Activated CD4-positive, alpha-beta T cell treated with anti-CD3 and anti-CD28 coated beads, Interleukin-2, amount 10 ng/mL, durations not matched to agents 24 days and 14 days (primary cell): ENCODE data around the gene FAM32A. TPM values are rescaled to one million over a fixed set of nuclear protein-coding genes. Genes with fewer than 3 reads are reported as not detected.

Experiments used
- DNase-seq: peaks from one replicate; pipeline ENCODE4 v3.0.0; 2022
- H3K27ac Mint-ChIP-seq: one replicate; pipeline ENCODE4 v1.8.0; 2022; ENCODE audit warnings: mild to moderate bottlenecking, mixed read lengths
- H3K27me3 Mint-ChIP-seq: one replicate; pipeline ENCODE4 v1.8.0; 2022; ENCODE audit warnings: mixed read lengths
- H3K36me3 Mint-ChIP-seq: one replicate; pipeline ENCODE4 v1.8.0; 2022; ENCODE audit warnings: low read depth, mild to moderate bottlenecking, mixed read lengths
- H3K4me1 Mint-ChIP-seq: one replicate; pipeline ENCODE4 v1.8.0; 2021; ENCODE audit warnings: mixed read lengths
- H3K4me3 Mint-ChIP-seq: one replicate; pipeline ENCODE4 v1.8.0; 2022; ENCODE audit warnings: mild to moderate bottlenecking, moderate library complexity, mixed read lengths
- H3K9me3 Mint-ChIP-seq: one replicate; pipeline ENCODE4 v1.8.0; 2021; ENCODE audit warnings: mixed read lengths
- intact Hi-C: fragments of 100-400 bp; cut with micrococcal nuclease; formaldehyde crosslinking; loops from one replicate; pipeline ENCODE4 v1.15.1; 2023
- total RNA-seq: library from RNA; stranded (reverse); gene quantifications from 2 replicates; pipeline ENCODE4 v1.2.3, GENCODE V29; 2022

The FAM32A gene
- total RNA-seq, 1 donor from 2014 or later: 59.2 TPM

DNA sequence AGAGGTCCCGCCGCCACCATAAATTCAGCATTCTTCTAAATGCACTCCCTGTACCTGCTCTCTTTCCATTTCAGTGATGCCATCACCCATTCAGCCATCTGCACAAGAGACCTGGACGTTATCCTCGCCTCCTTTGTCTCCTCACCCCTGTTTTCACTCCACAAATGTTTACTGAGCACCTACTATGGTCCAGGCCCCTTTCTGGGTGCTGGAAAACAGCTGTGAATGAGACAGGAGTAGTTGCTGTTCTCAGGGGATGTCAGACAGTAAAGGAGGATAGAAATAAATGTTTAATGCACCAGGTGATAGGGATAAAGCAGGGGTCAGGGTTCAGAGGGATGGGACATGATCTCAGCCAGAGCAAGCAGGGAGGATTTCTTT is 15.8 kb downstream of the FAM32A start:
- Mint-ChIP-seq H3K27ac (peak overlapping the region; percentile 34), H3K4me1 (peaks cover 45% of the 10 kb centered on the region), H3K27me3 (no peaks in the 10 kb centered on the region), H3K4me3 (peak overlapping the region; percentile 50), H3K36me3 (peaks cover 35% of the 10 kb centered on the region), H3K9me3 (no peaks in the 10 kb centered on the region)
- intact Hi-C loops: no loop called here
- DNase-seq: no peak

DNA sequence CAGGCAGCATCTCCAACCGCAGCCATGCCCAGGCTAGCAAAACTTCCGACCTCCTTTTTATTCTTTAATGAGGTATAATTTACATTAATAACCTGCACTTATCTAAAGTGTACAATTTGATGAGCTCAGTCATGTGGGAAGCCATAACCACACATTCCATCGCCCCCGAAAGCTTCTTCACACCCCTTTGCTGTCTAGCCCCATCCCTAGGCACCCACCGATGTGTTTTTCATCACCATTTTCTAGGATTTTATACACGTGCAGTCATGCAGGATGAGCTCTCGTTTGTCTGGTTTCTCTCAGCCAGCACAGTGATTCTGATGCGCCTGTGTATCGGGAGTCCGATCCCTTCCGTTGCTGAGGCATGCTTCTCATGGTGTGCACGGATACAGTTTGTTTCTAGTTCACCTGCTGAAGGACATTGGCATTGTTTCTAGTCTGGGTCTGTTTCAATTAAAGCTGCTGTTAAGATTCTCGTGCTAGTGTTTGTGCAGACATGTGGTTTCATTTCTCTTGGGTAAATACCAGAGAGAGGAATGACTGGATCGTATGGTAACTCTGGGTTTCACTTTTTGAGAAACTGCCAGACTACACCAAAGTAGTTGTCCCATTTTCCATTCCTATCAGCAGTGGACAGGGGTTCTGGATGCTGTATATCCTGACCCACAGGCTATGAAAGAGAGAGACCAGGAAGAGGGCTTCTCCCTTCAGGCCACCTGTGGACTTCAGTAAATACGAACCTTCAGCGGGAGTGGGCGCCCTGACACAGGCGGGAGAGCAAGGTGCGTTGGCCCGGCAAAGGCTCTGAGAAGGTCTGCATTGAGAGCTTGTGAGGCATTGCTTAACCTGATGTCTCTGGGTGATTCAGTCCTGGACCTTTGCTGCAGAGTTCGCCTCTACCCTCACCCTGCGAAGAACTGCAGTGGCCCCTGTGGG is 17.4 kb downstream of the FAM32A start:
- H3K4me1 Mint-ChIP-seq: peaks cover 47% of the 10 kb centered on the region

DNA sequence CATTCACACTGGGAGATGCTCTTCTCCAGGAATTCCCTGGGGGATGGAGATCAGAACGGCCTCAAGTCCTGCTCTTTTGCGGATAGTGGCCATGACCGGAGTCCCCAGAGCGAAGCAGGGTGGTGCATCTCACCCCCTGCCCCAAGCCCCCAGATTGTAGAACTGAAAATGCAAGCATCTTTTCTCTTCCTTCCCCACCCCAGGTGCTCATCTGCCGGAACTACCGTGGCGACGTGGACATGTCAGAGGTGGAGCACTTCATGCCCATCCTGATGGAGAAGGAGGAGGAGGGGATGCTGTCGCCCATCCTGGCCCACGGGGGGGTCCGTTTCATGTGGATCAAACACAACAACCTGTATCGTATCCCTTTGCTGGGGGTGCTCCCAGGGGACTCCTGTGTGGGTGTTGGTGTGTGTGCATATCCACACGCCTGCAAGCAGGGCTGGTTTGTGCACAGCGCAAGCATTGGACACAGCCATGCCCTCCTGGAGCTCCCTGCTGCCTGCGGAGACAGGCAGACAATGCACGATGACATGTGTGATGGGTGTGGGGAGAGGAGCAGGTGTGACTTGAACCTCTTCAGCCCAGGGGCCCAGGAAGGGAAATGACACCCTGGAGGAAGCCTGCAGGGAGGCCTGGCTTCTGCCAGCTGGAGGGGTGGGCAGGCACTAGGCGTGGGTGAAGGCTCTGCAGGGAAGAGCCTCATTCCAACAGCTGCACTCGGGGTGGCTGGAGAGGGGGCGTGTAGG is 18.2 kb downstream of the FAM32A start:
- peaks cover 48% of the 10 kb centered on the region for H3K36me3 Mint-ChIP-seq
- no peak overlapping the region for H3K4me3 Mint-ChIP-seq
- H3K27me3 Mint-ChIP-seq: no peaks in the 10 kb centered on the region
- intact Hi-C loops: no loop called here
- DNase-seq: no peak
- no peaks in the 10 kb centered on the region for H3K9me3 Mint-ChIP-seq
- no peak overlapping the region for H3K27ac Mint-ChIP-seq
- peaks cover 51% of the 10 kb centered on the region for H3K4me1 Mint-ChIP-seq

More for the DNA sequence above, 17.4 kb downstream of the FAM32A start:
- Mint-ChIP-seq H3K27me3 (no peaks in the 10 kb centered on the region), H3K27ac (no peak overlapping the region), H3K36me3 (peaks cover 41% of the 10 kb centered on the region), H3K9me3 (no peaks in the 10 kb centered on the region), H3K4me3 (no peak overlapping the region)
- intact Hi-C loops: no loop called here
- DNase-seq: no peak

DNA sequence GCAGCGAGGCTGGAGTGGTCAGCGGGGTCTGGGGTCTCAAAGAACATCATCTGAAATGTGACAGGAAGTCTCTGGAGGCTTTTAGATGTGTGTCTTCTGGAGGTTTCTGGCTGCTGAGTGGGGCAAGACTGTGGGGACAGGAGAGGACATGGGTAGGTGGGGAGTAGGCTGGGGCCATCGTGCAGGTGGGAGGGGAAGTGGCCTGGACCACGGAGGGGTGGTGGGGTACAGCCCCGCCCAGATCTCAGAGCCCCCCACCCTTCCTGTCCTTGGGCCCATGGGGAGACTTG is 18.7 kb downstream of the FAM32A start:
- intact Hi-C loops: no loop called here
- Mint-ChIP-seq H3K4me1 (peaks cover 49% of the 10 kb centered on the region), H3K27me3 (no peaks in the 10 kb centered on the region), H3K4me3 (no peak overlapping the region), H3K27ac (no peak overlapping the region), H3K36me3 (peaks cover 52% of the 10 kb centered on the region), H3K9me3 (no peaks in the 10 kb centered on the region)
- DNase-seq: no peak

DNA sequence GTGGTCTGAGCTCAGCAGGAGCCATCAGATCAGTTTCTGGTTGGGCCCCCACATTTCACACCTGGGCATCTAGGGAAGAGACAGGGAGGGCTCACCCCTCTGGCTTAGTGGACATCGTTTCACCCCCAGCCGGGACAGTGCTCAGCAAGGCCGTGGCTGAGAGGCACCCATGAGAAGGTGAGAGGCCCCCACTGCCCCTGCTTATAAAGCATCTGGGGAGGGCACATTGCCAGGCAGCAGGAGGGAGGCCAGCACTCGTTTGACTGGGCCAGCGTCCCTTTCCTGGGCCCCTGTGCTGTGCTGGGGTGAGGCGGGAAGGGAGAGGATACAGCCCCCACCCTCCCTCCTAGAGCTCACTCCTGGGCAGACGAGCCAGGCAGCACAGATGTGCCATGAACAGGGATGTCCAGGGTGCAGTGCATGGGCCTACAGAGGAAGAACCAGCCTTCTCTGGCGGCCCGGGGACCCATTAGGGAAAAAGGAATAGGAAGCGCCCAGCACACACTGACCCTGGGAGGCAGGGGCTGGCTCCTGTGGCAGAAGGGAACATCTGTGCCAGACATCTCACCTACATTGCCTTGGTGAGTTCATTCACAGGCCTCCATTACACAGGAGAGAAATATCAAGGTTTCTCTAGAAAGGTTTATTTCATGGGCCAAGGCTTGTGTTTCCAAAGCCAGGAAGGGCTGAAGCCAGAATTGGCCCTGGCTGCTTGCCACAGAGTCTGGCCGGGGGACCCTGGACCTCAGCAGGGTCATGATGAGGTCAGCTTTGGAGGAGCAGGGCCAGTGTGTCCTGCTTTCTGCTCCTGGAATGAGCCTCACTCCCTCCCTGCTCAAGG is 20.2 kb downstream of the FAM32A start:
- H3K27ac Mint-ChIP-seq: no peak overlapping the region
- no peaks in the 10 kb centered on the region for H3K9me3 Mint-ChIP-seq
- H3K27me3 Mint-ChIP-seq: no peaks in the 10 kb centered on the region
- H3K4me3 Mint-ChIP-seq: no peak overlapping the region
- intact Hi-C loops: no loop called here
- H3K4me1 Mint-ChIP-seq: peaks cover 41% of the 10 kb centered on the region
- peaks cover 58% of the 10 kb centered on the region for H3K36me3 Mint-ChIP-seq
- no peak for DNase-seq

DNA sequence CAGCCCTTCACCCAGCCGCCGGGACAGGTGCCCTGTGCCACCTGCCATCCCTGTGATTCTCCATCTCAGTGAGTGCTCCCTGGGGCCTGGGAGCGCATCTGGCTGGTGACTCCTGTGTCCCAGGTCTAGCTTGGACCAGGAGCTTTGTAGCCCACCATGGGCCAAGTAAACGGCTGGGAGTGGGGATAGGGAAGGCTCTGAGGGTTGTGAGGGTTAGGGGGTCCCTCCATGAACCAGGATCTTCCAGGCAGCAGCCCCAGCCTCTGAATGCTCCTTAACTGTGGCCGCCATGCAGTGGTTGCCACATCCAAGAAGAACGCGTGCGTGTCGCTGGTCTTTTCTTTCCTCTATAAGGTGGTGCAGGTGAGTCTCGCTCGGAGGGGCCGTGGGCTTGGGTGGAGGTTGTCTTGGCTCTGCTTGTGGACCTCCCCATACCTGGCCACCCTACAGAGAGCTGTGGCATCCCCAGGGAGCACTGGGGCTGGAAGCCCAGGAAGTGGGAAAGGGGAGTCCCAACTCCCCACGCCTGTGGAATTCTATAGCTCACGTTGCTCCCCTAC is 20.9 kb downstream of the FAM32A start:
- peaks cover 36% of the 10 kb centered on the region for H3K4me1 Mint-ChIP-seq
- DNase-seq: no peak
- no peaks in the 10 kb centered on the region for H3K9me3 Mint-ChIP-seq
- no peaks in the 10 kb centered on the region for H3K27me3 Mint-ChIP-seq
- no peak overlapping the region for H3K4me3 Mint-ChIP-seq
- H3K27ac Mint-ChIP-seq: no peak overlapping the region
- peaks cover 59% of the 10 kb centered on the region for H3K36me3 Mint-ChIP-seq
- intact Hi-C loops: no loop called here

DNA sequence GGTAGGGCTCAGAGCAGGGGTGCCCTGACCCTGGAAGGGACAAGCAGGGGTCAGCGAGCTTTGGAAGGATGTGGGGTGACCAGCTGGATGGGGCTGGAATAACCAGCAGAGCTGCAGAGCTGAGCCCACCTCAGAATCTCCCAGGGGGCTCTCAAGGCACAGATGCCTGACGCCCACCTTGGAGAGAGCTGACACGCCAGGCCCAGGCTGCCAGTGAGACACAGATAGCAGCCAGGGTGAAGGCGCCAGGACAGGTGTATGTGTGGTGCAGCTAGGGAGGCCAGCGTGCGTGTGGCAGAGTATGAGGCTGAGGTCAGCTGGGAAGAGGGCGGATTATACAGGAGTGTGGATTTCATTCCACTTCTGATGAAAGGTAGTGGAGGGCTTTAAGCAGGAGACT is 21.4 kb downstream of the FAM32A start:
- peaks cover 61% of the 10 kb centered on the region for H3K36me3 Mint-ChIP-seq
- DNase-seq: no peak
- intact Hi-C loops: no loop called here
- H3K27ac Mint-ChIP-seq: no peak overlapping the region
- no peaks in the 10 kb centered on the region for H3K27me3 Mint-ChIP-seq
- no peaks in the 10 kb centered on the region for H3K9me3 Mint-ChIP-seq
- H3K4me3 Mint-ChIP-seq: no peak overlapping the region
- peaks cover 33% of the 10 kb centered on the region for H3K4me1 Mint-ChIP-seq

DNA sequence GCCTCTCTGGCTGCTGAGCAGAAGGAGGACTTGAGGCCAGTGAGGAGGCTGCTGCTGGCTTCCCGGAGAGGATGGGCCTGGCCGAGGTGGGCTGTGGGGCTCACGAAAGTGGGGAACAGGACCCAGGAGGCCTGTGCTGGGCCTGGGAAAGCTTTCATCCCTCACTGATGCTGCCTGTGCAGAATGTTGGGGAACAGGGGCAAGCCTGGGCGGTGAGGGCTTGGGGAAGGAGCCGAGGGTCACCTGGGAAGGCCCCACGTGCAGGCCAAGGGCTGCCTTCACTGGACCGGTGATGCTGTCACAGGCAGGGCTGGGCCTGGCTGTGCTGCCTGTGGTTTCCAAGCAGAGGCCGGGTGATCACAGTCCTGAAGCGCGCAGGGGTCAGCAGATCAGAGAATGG is 21.9 kb downstream of the FAM32A start:
- no peak for DNase-seq
- no peaks in the 10 kb centered on the region for H3K27me3 Mint-ChIP-seq
- peaks cover 65% of the 10 kb centered on the region for H3K36me3 Mint-ChIP-seq
- no peak overlapping the region for H3K27ac Mint-ChIP-seq
- no peak overlapping the region for H3K4me3 Mint-ChIP-seq
- no peaks in the 10 kb centered on the region for H3K9me3 Mint-ChIP-seq
- intact Hi-C loops: no loop called here
- H3K4me1 Mint-ChIP-seq: peaks cover 32% of the 10 kb centered on the region

DNA sequence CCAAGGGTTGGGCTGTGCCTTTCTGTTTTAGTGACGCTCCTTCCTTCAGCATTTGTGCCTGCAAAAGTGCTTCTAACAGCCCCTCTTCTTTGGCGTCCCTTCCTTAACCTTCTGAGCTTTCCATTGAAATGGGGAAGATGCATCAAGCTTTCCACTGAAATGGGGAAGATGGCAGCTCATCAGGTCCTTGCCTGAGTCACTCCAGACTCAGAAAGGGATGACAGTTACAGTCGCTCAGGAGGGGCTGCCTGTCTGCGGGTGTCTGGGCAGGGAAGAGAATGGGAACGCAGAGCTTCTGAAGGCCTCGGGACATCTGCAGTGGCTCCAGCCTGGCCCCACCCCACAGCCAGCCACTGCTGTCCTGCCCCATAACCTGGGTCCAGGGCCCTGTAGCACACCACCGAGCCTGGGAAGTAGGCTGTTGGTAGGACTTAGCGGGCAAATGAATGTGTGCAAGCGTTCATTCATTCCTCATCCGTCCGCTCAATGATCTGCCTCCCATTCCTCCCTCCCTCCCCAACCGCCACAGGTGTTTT is 22.3 kb downstream of the FAM32A start:
- Mint-ChIP-seq H3K9me3 (no peaks in the 10 kb centered on the region), H3K4me1 (peaks cover 33% of the 10 kb centered on the region), H3K4me3 (no peak overlapping the region), H3K36me3 (peaks cover 66% of the 10 kb centered on the region), H3K27me3 (no peaks in the 10 kb centered on the region), H3K27ac (peak overlapping the region; percentile 75)
- intact Hi-C loops: no loop called here
- no peak for DNase-seq

DNA sequence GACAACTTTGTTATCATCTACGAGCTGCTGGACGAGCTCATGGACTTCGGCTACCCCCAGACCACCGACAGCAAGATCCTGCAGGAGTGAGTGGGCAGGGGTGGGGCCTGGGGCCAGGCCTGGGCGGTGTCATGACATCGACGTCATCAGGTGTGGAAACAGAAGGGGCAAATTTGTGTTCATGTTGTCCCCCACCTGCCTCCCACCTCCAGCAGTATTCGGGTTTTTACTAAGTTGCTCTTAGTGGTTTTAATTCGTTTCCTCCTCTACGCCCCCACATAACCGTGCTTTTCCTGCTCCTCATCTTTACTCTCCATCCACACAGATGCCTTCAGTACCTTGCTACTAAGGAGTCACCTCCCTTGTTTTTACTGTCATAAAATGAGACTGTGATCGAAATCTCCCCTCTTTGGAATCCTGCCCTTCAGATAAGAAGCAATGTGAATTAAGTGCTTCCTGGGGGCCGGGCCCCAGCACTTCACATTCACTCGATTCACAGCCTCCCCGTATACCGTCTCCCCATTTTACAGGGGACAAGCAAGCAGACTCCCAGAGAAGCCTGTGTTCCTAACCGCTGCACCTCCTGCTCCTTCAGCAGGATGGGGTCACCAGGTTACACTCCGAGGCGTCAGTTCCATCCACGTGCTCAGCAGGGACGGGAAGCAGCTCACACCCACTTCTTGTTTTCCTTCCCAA is 23.0 kb downstream of the FAM32A start:
- no peaks in the 10 kb centered on the region for H3K27me3 Mint-ChIP-seq
- no peaks in the 10 kb centered on the region for H3K9me3 Mint-ChIP-seq
- peaks cover 67% of the 10 kb centered on the region for H3K36me3 Mint-ChIP-seq
- peak overlapping the region; percentile 15 for H3K4me3 Mint-ChIP-seq
- no peak for DNase-seq
- H3K4me1 Mint-ChIP-seq: peaks cover 35% of the 10 kb centered on the region
- H3K27ac Mint-ChIP-seq: peak overlapping the region; percentile 75
- intact Hi-C loops: no loop called here

DNA sequence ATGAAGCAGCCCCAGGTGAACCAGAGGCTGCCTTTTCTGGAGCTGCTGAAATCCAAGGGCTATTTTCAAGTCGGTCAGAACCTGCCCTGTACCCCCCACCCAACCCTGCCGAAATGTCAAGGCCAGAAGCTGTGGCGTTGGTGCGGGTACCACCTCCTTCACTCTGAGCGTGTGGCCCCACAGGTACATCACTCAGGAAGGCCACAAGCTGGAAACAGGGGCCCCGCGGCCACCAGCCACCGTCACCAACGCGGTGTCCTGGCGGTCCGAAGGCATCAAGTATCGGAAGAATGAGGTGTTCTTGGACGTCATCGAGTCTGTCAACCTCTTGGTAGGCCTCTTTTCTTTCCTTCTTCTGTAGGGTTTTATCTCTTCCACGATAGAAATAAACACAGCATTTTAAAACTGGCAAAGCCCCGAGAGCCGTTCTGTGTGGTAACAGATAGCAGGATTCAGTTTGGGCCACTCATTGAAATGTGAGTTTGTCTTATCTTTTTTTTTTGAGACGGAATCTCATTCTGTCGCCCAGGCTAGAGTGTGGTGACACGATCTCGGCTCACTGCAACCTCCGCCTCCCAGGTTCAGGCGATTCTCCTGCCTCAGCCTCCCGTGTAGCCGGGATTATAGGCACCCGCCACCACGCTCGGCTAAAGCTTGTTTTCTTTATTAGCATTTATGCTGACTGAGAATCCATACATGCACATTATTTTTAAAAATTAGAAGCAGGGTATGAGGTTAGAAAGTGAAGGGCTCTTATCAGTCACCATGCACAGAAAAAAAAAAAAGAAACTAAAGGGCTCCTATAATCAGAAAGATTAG is 23.8 kb downstream of the FAM32A start:
- Mint-ChIP-seq H3K27ac (no peak overlapping the region), H3K4me1 (peaks cover 31% of the 10 kb centered on the region), H3K36me3 (peaks cover 66% of the 10 kb centered on the region), H3K9me3 (no peaks in the 10 kb centered on the region), H3K4me3 (no peak overlapping the region), H3K27me3 (no peaks in the 10 kb centered on the region)
- intact Hi-C loops: no loop called here
- DNase-seq: no peak

DNA sequence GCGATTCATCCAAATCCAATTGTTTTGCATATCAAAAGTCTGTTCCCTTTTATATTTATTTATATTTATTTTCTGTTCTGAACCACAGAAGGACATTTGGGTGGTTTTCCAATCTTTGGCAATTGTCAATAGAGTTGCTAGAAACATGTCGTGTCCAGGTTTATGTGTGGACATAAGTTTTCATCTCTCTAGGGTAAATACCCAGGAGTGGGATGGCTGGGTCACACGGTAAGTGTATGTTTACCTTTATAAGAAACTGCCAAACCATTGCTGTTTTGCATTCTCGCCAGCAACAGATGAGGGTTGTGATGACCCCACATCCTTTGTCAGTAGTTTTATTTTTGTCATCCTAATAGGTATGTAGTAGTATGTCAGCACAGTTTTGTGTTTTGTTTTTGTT is 25.0 kb downstream of the FAM32A start:
- intact Hi-C loops: no loop called here
- peaks cover 71% of the 10 kb centered on the region for H3K36me3 Mint-ChIP-seq
- H3K27ac Mint-ChIP-seq: no peak overlapping the region
- H3K4me1 Mint-ChIP-seq: peaks cover 31% of the 10 kb centered on the region
- DNase-seq: no peak
- H3K4me3 Mint-ChIP-seq: no peak overlapping the region
- H3K9me3 Mint-ChIP-seq: no peaks in the 10 kb centered on the region
- no peaks in the 10 kb centered on the region for H3K27me3 Mint-ChIP-seq
